ENCODE measurements around the gene JAK3.
"Not testable (repeated sequence)": the region's sequence is repeated elsewhere in the genome, so short reads cannot be mapped to it uniquely, and the experiment has no call there.

The JAK3 gene

DNA sequence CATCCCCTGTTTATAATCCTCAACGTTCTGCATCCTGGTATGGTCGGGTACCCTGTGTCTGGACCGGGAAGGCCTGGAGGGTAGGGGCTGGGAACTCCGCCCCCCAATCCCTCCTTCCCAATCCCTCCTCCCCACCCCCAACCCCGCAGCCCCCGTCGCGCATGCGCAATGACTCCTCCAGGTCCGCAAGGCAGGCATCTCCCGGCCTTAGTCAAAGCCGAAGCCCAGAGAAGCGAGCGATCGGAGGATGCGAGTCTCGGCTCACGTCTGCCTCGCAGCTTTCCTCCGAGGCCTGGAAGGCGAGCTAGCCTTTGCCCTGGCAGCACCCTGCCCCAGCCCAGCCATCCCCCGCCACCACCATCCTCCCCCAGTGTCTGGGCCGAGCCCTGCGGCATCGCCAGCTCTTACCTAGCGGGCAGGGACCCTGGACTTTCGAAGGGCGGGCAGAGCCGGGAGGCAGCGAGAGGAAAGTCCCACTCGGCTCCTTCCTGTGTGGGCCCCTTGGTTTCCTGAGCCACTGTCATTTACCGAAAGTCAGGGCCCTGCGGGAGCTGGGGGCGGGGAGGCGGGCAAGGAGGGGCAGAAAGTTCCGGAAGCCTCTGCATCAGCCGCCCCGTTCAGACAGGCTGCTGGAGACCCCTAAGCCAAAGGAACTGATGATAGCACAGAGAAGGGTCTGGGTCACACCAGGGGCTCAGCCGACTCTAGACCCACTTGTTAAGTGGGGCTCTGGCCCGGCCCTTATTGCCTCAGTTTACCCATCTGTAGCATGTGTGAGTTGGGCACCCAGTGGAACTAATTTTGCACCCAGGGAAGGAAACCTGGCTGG is at the start of gene JAK3:
JAK3 (minus strand) TSS at position 445 of the 829 bp plus-strand sequence. CDS start 3,565 bp downstream, outside the sequence.
- peak; percentile 83 to 85 for DNase-seq (ENCODE audit: low read depth in 1 of 2, low spot score in 1 of 2)

DNA sequence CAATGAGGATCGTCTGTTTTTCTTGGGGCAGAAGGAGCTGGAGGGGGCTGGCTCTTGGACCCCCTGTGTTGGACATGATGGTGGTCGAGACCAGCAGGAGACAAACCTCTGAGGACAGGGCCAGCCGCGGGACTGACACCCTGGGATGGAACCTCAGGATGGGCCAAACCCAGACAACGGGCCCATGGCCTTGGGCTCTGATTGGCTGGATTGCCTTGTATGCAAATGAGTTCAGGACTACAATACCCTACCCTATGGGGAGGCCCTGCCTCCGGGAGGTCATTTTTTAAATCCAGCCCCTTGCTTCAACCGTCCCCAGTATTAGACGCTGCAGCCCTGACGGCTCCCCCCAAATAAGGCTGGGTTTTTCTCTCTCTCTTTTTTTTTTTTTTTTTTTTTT is 46.0 kb upstream of the JAK3 start:
- DNase-seq (ENCODE audit: low read depth in 1 of 2, low spot score in 1 of 2): no peak

DNA sequence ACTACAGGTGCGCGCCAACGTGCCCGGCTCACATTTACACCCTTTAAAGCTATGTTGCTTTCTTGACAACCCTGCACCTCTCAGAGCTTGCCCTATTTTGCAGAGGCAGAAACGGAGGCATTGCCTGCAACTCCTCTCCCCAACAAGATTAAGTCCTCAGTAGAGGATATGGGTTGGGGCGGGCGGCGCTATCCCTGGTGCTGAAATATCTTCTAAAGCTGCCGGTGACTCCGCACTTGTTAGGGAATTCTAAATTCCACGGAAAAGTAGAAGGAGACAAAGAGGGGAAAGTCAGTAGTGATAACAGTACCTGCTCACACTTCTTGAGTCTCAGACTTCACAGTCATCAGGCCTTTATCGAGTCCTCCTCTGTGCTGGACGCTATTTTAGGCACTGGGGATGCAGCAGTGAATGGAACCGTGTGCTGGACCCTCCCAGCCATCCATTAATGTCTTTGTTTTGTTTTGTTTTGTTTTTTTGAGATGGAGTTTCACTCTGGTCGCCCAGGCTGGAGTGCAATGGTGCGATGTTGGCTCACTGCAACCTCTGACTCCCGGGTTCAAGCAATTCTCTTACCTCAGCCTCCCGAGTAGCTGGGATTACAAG is 41.9 kb upstream of the JAK3 start:
- DNase-seq (ENCODE audit: low read depth in 1 of 2, low spot score in 1 of 2): no peak

DNA sequence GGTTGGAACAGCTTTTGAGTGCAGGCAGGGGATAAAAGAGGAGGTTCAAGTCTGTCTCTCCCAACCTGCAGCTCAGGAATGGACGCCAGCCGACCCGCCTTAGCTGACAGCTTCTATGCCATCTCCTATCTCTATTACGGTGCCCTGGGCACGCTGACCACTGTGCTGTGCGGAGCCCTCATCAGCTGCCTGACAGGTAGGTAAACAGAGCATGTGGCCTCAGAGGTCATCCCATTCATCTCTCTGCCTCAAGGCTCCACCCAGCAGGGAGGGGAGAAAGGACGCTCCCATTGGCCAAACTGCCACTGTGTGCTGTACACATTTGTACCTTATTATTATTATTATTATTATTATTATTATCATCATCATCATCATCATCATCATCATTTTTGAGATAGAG is 40.5 kb upstream of the JAK3 start:
- no peak for DNase-seq (ENCODE audit: low read depth in 1 of 2, low spot score in 1 of 2)

DNA sequence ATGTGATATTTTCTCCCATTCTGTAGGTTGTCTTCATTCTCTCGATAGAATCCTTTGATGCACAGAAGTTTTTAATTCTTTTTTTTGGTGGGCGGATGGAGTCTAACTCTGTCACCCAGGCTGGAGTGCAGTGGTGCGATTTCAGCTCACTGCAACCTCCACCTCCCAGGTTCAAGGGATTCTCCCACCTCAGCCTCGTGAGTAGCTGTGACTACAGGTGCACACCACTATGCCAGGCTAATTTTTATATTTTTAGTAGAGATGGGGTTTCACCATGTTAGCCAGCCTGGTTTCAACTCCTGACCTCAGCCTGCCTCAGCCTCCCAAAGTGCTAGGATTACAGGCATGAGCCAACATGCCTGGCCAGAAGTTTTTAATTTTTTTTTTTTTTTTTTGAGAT is 39.4 kb upstream of the JAK3 start:
- not testable (repeated sequence) for DNase-seq (ENCODE audit: low read depth in 1 of 2, low spot score in 1 of 2)

DNA sequence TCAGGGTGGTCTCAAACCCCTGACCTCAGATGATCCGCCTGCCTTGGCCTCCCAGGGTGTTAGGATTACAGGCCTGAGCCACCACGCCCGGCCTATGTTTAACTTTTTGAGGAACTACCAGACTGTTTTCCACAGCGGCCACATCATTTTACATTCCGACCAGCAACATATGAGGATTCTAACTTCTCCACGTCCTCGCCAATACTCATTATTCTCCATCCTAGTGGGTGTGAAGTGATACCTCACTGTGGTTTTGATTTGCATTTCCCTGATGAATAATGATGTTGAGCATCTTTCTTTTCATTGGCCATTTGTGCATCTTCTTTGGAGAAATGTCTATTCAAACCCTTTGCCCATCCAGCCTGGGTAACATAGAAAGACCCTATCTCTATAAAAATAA is 38.7 kb upstream of the JAK3 start:
- DNase-seq (ENCODE audit: low read depth in 1 of 2, low spot score in 1 of 2): no peak

DNA sequence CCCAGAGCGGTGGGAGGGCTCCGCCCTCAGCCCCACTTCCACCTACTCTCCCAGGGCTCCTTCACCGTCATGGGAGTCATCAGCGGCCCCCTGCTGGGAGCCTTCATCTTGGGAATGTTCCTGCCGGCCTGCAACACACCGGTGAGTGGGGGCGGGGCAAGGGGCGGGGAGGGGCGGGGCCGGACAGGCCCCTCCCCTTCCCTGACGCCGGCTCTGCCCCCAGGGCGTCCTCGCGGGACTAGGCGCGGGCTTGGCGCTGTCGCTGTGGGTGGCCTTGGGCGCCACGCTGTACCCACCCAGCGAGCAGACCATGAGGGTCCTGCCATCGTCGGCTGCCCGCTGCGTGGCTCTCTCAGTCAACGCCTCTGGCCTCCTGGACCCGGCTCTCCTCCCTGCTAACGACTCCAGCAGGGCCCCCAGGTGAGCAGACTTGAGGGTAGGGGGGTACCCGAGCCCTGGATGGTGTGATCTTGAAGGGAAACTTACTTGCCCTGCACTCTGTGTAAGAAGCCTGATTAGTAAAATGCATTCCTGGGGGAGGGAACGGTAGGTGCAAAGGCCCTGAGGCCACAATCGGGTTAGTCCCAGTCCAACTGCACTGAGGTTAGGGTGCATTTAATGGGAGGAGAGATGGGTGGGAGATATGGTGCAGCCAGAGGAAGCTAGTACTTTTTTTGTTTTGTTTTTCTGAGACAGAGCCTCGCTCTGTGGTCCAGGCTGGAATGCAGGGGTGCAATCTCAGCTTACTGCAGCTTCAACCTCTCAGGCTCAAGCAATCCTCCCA is 36.0 kb upstream of the JAK3 start:
- no peak for DNase-seq (ENCODE audit: low read depth in 1 of 2, low spot score in 1 of 2)

DNA sequence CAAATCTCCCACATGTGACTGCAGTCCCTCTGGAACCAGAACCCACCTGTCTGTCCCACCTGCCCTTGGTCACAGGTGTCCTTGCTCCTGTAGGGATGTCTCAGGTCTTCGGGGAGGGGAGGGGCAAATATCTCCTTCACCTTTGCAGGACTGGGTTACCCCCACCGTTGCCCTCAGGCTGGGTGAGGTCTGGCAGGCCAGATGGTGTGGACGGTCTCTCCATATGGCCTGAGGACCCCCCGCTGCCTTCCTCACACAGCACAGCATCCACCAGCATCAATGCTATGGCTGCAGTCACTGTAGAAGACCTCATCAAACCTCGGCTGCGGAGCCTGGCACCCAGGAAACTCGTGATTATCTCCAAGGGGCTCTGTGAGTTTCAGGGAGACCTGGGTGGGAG is 33.9 kb upstream of the JAK3 start:
- no peak for DNase-seq (ENCODE audit: low read depth in 1 of 2, low spot score in 1 of 2)

DNA sequence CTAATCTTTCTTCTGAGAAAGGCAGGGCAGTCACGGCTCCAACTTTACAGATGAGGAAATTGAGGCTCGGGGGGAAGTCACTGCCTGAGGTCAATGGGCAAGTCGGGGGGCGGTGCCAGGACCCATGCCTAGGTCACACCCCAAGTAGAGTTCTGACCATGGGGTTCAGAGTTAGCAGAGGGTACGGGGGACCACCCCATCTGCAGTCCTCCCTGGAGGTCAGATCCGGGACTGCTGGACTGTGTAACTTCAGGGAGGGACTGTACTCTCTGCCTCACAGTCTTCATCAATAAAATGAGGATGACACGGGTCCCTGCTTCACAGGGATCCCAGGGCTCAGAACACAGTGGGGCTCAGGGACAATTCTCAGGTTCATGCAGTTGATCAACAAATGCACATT is 31.7 kb upstream of the JAK3 start:
- no peak for DNase-seq (ENCODE audit: low read depth in 1 of 2, low spot score in 1 of 2)

DNA sequence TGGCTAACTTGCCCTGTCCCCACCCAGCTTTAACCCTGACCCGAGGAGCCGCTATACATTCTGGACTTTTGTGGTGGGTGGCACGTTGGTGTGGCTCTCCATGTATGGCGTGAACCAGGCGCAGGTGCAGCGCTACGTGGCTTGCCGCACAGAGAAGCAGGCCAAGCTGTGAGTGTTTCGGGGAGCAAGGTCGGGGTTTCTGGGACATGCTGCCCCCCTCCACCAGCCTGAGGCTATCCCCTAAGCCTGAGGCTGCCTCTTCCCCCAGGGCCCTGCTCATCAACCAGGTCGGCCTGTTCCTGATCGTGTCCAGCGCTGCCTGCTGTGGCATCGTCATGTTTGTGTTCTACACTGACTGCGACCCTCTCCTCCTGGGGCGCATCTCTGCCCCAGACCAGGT is 29.9 kb upstream of the JAK3 start:
- no peak for DNase-seq (ENCODE audit: low read depth in 1 of 2, low spot score in 1 of 2)

DNA sequence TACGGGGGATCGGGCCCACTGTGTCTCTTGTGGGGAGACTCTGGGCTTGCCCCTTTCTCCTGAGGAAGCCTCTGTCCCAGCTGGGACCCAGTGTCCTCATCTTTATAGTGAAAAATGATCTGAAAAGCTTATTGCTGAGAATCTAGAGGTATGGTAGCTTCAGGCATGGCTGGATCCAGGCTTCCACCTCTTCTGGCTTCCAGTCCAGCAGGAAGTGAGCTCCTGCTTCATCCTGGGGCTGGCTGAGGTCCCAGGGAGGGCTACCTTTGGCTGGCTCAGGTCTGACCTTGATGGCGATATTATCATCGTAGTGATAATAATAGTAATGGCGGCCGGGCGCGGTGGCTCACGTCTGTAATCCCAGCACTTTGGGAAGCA is 27.0 kb upstream of the JAK3 start:
- DNase-seq (ENCODE audit: low read depth in 1 of 2, low spot score in 1 of 2): no peak

DNA sequence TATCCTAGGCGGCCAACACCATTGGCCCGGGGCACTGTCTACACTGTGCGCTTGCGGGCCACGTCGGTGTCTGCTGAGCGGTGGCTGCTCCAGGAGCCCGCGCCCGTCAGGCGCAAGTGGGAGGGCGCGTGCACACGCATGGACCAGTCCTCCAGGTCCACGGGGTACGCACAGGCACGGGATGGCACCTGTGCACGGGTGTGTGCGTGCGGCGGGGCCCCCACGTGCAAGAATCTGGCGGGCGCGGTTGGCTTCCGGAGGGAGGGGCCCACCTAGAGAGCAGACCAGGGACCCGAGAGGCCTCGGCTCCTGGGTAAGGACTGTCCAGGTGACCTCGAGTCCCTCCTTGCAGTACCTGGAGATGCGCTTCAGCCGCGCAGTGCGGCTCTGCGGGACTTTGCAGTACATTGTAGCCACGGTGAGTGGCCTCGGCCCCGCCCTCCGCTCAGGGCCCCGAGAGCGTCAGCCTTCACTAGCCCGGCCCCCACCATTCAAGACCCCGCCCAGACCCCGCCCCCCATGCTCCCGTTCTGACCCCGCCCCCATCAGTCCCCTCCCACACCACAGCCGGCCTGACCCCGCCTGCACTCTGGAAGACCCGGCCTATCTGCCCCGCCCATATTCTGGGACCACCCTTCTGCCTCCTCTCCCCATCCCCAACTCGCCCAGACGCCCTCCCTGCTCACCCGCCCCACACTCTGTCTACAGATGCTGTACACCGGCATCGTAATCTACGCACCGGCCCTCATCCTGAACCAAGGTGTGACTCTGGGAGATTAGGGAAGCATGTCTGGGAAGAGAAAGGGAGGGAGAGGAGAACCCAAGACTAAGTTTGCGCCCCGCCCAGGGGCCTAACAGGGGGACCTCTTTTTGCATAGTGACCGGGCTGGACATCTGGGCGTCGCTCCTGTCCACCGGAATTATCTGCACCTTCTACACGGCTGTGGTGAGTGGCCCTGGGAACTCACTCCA is 26.3 kb upstream of the JAK3 start:
- DNase-seq (ENCODE audit: low read depth in 1 of 2, low spot score in 1 of 2): peak; percentile 52 to 54

DNA sequence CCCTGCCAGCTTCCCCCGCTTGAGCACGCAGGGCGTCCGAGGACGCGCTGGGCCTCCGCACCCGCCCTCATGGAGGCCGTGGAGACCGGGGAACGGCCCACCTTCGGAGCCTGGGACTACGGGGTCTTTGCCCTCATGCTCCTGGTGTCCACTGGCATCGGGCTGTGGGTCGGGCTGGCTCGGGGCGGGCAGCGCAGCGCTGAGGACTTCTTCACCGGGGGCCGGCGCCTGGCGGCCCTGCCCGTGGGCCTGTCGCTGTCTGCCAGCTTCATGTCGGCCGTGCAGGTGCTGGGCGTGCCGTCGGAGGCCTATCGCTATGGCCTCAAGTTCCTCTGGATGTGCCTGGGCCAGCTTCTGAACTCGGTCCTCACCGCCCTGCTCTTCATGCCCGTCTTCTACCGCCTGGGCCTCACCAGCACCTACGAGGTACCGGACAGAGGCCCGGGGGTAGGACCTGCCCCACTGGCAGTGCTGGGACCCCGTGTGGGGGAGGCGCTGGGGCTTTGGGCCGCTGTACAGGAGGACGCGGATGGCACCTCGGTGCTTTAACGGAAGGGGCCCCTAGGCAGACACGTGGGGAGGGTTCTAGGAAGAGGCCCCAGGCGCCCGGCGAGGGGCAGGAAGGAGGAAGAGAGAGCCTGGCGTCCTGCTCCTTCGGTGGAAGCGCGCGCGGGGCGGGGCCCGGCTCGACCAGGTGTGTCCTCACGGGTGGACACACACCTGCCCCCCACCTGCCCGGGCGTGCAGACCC is 24.6 kb upstream of the JAK3 start:
- no peak for DNase-seq (ENCODE audit: low read depth in 1 of 2, low spot score in 1 of 2)

DNA sequence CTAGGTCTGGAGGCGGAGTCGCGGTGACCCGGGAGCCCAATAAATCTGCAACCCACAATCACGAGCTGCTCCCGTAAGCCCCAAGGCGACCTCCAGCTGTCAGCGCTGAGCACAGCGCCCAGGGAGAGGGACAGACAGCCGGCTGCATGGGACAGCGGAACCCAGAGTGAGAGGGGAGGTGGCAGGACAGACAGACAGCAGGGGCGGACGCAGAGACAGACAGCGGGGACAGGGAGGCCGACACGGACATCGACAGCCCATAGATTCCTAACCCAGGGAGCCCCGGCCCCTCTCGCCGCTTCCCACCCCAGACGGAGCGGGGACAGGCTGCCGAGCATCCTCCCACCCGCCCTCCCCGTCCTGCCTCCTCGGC is 24.1 kb upstream of the JAK3 start, which contains the start of gene SLC5A5:
SLC5A5 (plus strand) TSS at position 68 of the 373 bp plus-strand sequence. CDS start 375 bp downstream, outside the sequence.
- DNase-seq (ENCODE audit: low read depth in 1 of 2, low spot score in 1 of 2): no peak

DNA sequence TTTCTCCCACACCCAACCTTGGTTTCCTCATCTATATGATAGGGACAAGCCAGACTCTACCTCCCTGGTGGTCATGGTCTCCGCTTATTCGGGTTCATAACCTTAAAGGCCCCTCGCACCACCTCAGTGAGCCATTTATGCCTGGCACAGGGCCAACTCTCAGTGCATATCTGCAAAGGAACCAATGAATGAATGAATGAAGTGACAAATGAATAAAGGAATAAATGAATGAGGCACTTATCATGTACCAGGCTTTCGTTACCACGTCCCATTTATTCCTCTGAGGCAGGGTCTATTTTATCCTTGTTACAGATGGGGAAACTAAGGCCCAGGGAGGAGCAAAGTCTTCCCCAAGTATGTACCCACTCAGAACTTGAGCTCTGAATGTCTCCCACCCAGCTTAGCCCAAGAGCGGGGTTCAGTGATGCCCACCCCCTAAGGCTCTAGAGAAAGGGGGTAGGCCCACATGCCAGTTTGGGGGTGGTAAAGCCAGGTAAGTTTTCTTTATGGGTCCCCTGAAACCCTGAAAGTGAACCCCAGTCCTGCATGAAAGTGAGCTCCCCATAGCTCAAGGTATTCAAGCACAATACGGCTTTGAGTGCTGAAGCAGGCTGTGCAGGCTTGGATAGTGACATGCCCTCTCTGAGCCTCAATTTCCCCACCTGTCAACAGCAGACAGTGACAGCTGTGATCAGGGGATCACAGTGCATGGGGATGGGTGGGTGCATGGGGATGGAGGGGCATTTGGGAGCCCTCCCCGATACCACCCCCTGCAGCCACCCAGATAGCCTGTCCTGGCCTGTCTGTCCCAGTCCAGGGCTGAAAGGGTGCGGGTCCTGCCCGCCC is 23.5 kb upstream of the JAK3 start:
- no peak for DNase-seq (ENCODE audit: low read depth in 1 of 2, low spot score in 1 of 2)

DNA sequence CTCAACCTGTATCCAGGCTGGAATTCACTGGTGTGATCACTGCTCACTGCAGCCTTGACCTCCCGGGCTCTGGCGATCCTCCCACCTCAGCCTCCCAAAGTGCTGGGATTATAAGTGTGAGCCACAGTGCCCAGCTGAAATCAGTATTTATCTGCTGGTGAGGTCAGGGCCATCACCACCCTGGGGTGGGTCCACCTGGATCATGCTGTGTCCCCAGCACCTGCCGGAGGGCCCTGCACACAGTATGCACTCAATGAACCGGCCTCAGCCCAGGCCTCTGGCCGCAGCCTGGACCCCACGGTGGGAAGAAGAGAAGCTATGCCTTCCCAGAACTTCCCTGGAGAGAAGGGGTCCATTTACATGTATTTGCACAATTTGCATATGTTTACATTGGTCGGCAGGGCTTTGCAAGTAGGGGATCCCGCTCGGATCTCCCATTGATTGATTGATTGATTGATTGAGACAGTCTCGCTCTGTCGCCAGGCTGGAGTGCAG is 21.4 kb upstream of the JAK3 start:
- no peak for DNase-seq (ENCODE audit: low read depth in 1 of 2, low spot score in 1 of 2)

DNA sequence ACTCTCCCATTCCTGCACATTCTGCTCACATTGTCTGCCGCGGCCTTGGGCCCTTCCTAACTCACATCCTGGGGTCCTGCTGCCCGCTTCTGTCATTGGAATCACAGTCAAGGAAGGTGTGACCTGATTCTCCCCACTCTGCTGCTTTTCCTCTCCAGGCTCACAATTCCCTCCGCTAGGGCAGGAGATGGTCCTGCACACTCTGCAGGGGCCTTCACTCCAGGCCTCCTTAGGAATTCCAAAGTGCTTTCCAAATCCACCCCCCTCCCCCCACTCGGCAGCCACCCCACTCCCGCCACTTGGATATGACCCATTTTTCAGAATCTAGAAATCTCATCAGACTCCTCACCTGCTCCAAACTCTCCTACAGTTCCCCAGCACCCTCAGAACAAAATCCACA is 20.9 kb upstream of the JAK3 start:
- no peak for DNase-seq (ENCODE audit: low read depth in 1 of 2, low spot score in 1 of 2)

DNA sequence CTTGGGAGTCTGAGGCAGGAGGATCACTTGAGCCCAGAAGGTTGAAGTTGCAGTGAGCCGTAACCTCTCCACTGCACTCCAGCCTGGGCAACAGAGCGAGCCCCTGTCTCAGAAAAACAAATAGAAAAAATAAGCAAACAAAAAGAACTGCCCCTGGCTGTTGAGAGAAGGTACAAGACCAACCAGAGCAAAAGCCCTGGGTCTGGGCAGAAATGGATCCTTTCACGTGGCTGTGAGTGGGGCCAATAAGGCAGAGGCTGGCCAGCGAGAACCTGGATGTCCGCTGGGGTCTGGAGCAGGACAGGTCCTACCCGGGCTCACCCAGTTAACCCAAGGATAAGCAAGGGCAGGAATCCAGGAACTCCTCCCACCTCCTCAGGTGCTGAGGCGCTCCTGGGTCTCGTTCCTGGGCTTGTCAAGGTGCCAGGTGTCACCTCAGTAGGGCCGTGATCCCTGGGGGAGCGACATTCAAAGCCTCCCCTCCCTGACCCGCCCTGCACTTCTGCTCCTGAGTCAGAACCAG is 19.2 kb upstream of the JAK3 start:
- DNase-seq (ENCODE audit: low read depth in 1 of 2, low spot score in 1 of 2): no peak
